ENCODE results near the gene POTEJ. TPM values are rescaled to one million over a fixed set of nuclear protein-coding genes. Genes with fewer than 3 reads are reported as not detected.
"Not testable (repeated sequence)": the region's sequence is repeated elsewhere in the genome, so short reads cannot be mapped to it uniquely, and the experiment has no call there.

Gene POTEJ
- total RNA-seq, 1 experiment from 2014 or later = not detected

GRCh38 chr2:130703250-130703649, 92.0 kb downstream of the POTEJ start:
- H2AFZ ChIP-seq; H3K4me2 ChIP-seq; H3K27me3 ChIP-seq (ENCODE audit: insufficient read depth, low read depth); H3K27ac ChIP-seq; H3K4me1 ChIP-seq (replicated peaks; ENCODE audit: insufficient read depth); H3K4me3 ChIP-seq; BruUV-seq (replicated peaks); H4K20me1 ChIP-seq (ENCODE audit: insufficient read depth); H3K9me3 ChIP-seq (ENCODE audit: insufficient read depth, low read depth); intact Hi-C loops (cut with micrococcal nuclease; ENCODE audit: unreplicated experiment); H3K79me2 ChIP-seq (ENCODE audit: low read depth); DNase-seq; H3K36me3 ChIP-seq (ENCODE audit: low read depth); H3K9me2 ChIP-seq (ENCODE audit: insufficient read depth); H3F3A ChIP-seq (ENCODE audit: insufficient read depth, low read depth); POLR2A ChIA-PET (ENCODE audit: unreplicated experiment); CTCF ChIA-PET: not testable (repeated sequence)

Other genes with a start within 250 kb of the POTEJ start
- gene POTEI, start 102.1 kb upstream of the POTEJ start, total RNA-seq (2021) = not detected in 2 replicates
- not detected in 2 replicates for gene CFC1B, start 90.2 kb upstream of the POTEJ start, total RNA-seq (2021)
- gene CFC1, start 11.9 kb upstream of the POTEJ start, total RNA-seq (2021) = not detected in 2 replicates
- not detected in 2 replicates for gene GPR148, start 117.6 kb downstream of the POTEJ start, total RNA-seq (2021)
- not detected in 2 replicates for gene AMER3, start 144.1 kb downstream of the POTEJ start, total RNA-seq (2021)
- 16.1 and 20.0 TPM in 2 replicates for gene ARHGEF4, start 225.5 kb downstream of the POTEJ start, total RNA-seq (2021)